HEK293 (cell line): ENCODE data around the gene C20orf204.
A peak's percentile ranks its signal among the peaks of the same experiment; 100 is the strongest.

ENCODE experiments used
- CTCF ChIA-PET: fragments of 350-600 bp; formaldehyde crosslinking; extraction: SDS; loops from one replicate; lab custom pipeline; 2021; ENCODE audit warnings: antibody characterized with exemption; lab: Yijun Ruan, JAX
- POLR2A ChIA-PET: fragments of 300-600 bp; formaldehyde crosslinking; extraction: SDS; loops from one replicate; lab custom pipeline; 2020; ENCODE audit warnings: antibody characterized with exemption, inconsistent platforms; lab: Yijun Ruan, JAX
- H3K27ac ChIP-seq: fragments of 200-500 bp; sonication (Bioruptor generic); 2 replicates; pipeline ENCODE4 v1.5.1; 2014; ENCODE audit warnings: low read depth, low read length, control low read depth, inconsistent platforms; ENCODE audit errors: extremely low read depth
- H3K36me3 ChIP-seq, 2 experiments: fragments of 200-500 bp in 1 of 2; sonication (Bioruptor generic) in 1 of 2; 1 replicate in 1 of 2; 2 replicates in 1 of 2; pipeline ENCODE4 v1.5.1; 2014 to 2017; ENCODE audit warnings: inconsistent platforms in 2 of 2, low read length in 2 of 2; ENCODE audit not compliant: control insufficient read depth in 2 of 2, insufficient read depth in 1 of 2
- H3K4me1 ChIP-seq: fragments of 200-500 bp; sonication (Bioruptor generic); 2 replicates; pipeline ENCODE4 v1.5.1; 2014; ENCODE audit warnings: mild to moderate bottlenecking, low read length, inconsistent platforms; ENCODE audit not compliant: control insufficient read depth, insufficient read depth
- H3K4me3 ChIP-seq: 2 replicates; pipeline ENCODE4 v1.5.1; 2011; ENCODE audit warnings: low read depth, mild to moderate bottlenecking, control low read depth, low read length, moderate library complexity
- H3K9me3 ChIP-seq: fragments of 200-500 bp; sonication (Bioruptor generic); 2 replicates; pipeline ENCODE4 v1.5.1; 2014; ENCODE audit warnings: low read depth, low read length, inconsistent platforms; ENCODE audit not compliant: control insufficient read depth, insufficient read depth
- GLIS1 ChIP-seq: fragments of 450-650 bp; formaldehyde crosslinking; IDR thresholded peaks from 2 replicates; pipeline ENCODE4 v1.5.1; 2016; ENCODE audit warnings: missing biosample characterization, missing genetic modification characterization
- KLF16 ChIP-seq: fragments of 450-650 bp; formaldehyde crosslinking; IDR thresholded peaks from 2 replicates; pipeline ENCODE4 v1.5.1; 2017; ENCODE audit warnings: missing biosample characterization, missing genetic modification characterization
- MYNN ChIP-seq: fragments of 450-650 bp; formaldehyde crosslinking; IDR thresholded peaks from 2 replicates; pipeline ENCODE4 v1.5.1; 2016; ENCODE audit warnings: missing biosample characterization, missing genetic modification characterization, borderline replicate concordance
- SETDB1 ChIP-seq: IDR thresholded peaks from one replicate; pipeline ENCODE4 v1.6.1; 2017; ENCODE audit warnings: mild to moderate bottlenecking, low read length, moderate library complexity, mixed read lengths; ENCODE audit not compliant: insufficient read length
- ZFP69B ChIP-seq: fragments of 450-650 bp; formaldehyde crosslinking; IDR thresholded peaks from 2 replicates; pipeline ENCODE4 v1.5.1; 2016; ENCODE audit warnings: missing biosample characterization, missing genetic modification characterization
- ZIC2 ChIP-seq: fragments of 450-650 bp; formaldehyde crosslinking; IDR thresholded peaks from 2 replicates; pipeline ENCODE4 v1.5.1; 2016; ENCODE audit warnings: missing biosample characterization, missing genetic modification characterization
- ZNF114 ChIP-seq: fragments of 450-650 bp; formaldehyde crosslinking; IDR thresholded peaks from 2 replicates; pipeline ENCODE4 v1.5.0; 2017; ENCODE audit warnings: missing biosample characterization, missing genetic modification characterization
- ZNF132 ChIP-seq: fragments of 450-650 bp; formaldehyde crosslinking; IDR thresholded peaks from 2 replicates; pipeline ENCODE4 v1.5.1; 2017; ENCODE audit warnings: missing biosample characterization, missing genetic modification characterization, borderline replicate concordance
- ZNF133 ChIP-seq: fragments of 450-650 bp; formaldehyde crosslinking; IDR thresholded peaks from 2 replicates; pipeline ENCODE4 v1.5.1; 2016; ENCODE audit warnings: missing biosample characterization, missing genetic modification characterization
- ZNF146 ChIP-seq: fragments of 450-650 bp; formaldehyde crosslinking; IDR thresholded peaks from 2 replicates; pipeline ENCODE4 v1.5.1; 2016; ENCODE audit warnings: missing biosample characterization, missing genetic modification characterization
- ZNF174 ChIP-seq: fragments of 450-650 bp; formaldehyde crosslinking; IDR thresholded peaks from 2 replicates; pipeline ENCODE4 v1.5.0; 2017; ENCODE audit warnings: missing biosample characterization, mild to moderate bottlenecking, missing genetic modification characterization
- ZNF19 ChIP-seq: fragments of 450-650 bp; formaldehyde crosslinking; IDR thresholded peaks from 2 replicates; pipeline ENCODE4; 2016; ENCODE audit warnings: missing biosample characterization, missing genetic modification characterization, low read depth
- ZNF302 ChIP-seq: fragments of 450-650 bp; formaldehyde crosslinking; IDR thresholded peaks from 2 replicates; pipeline ENCODE4 v1.5.1; 2016; ENCODE audit warnings: missing biosample characterization, missing genetic modification characterization, low read depth
- ZNF335 ChIP-seq: fragments of 450-650 bp; formaldehyde crosslinking; conservative IDR thresholded peaks from 2 replicates; pipeline ENCODE4 v1.5.1; 2016; ENCODE audit warnings: missing biosample characterization, missing genetic modification characterization
- ZNF341 ChIP-seq: fragments of 450-650 bp; formaldehyde crosslinking; IDR thresholded peaks from 2 replicates; pipeline ENCODE4; 2016; ENCODE audit warnings: low read depth, missing biosample characterization, missing genetic modification characterization
- ZNF366 ChIP-seq: fragments of 450-650 bp; formaldehyde crosslinking; conservative IDR thresholded peaks from 2 replicates; pipeline ENCODE4 v1.5.1; 2016; ENCODE audit warnings: missing biosample characterization, missing genetic modification characterization
- ZNF423 ChIP-seq: fragments of 450-650 bp; formaldehyde crosslinking; IDR thresholded peaks from 2 replicates; pipeline ENCODE4 v1.5.1; 2016; ENCODE audit warnings: missing biosample characterization, missing genetic modification characterization
- ZNF501 ChIP-seq: fragments of 450-650 bp; formaldehyde crosslinking; IDR thresholded peaks from 2 replicates; pipeline ENCODE4 v1.5.1; 2016; ENCODE audit warnings: missing biosample characterization, missing genetic modification characterization
- ZNF610 ChIP-seq: fragments of 450-650 bp; formaldehyde crosslinking; IDR thresholded peaks from 2 replicates; pipeline ENCODE4 v1.5.1; 2016; ENCODE audit warnings: missing biosample characterization, missing genetic modification characterization, borderline replicate concordance
- TF ChIP-seq, protein P1 (sequence below): fragments of 450-650 bp; formaldehyde crosslinking; IDR thresholded peaks from 2 replicates; pipeline ENCODE4 v1.5.1; 2016; ENCODE audit warnings: missing biosample characterization, missing genetic modification characterization
- TF ChIP-seq, protein P2 (sequence below): fragments of 450-650 bp; formaldehyde crosslinking; IDR thresholded peaks from 2 replicates; pipeline ENCODE4 v1.5.1; 2017; ENCODE audit warnings: missing biosample characterization, missing genetic modification characterization
- TF ChIP-seq, protein P3 (sequence below): fragments of 450-650 bp; formaldehyde crosslinking; IDR thresholded peaks from 2 replicates; pipeline ENCODE4 v1.5.1; 2016; ENCODE audit warnings: missing biosample characterization, missing genetic modification characterization
- TF ChIP-seq, protein P4 (sequence below): fragments of 450-650 bp; formaldehyde crosslinking; IDR thresholded peaks from 2 replicates; pipeline ENCODE4 v1.5.1; 2016; ENCODE audit warnings: missing biosample characterization, missing genetic modification characterization

The C20orf204 gene

DNA sequence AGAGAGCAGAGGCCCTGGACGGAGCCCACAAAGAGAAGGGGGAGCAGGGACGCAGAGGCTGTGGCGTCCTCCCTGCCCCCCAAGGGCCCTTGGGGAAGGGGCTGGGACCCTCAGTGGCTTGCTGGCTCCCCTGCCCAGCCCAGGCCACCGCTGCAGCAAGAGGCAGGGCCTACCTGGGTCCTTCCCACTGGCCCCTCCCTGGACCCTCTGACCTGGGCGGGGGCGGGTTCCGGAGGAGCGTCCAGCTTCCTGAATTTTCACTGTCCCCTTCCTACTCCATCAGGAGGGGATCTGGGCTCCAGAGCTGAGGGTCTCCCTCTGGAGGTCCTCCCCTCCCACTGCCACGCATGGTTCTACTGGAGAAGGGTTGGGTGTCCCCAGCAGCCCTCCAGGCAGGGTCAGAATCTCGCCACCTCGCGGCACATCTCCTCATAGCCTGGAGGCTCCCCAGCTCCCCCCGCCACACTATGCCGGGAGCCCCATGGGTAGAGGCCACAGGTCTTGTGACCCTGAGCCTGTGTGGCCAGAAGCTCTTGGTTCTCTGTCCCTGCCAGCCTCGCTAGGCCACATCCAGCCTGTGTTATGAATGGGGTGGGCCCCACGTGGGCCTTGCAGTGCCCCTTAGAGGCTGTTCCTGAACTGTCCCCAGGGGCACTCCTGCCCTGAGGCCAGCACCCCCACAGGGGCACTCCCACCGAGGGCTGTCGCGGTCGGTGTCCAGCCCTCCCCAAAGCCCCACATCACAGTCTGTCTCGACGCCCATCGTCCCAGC is 14.5 kb downstream of the C20orf204 start (continued):
- TF ChIP-seq, protein P1, sequence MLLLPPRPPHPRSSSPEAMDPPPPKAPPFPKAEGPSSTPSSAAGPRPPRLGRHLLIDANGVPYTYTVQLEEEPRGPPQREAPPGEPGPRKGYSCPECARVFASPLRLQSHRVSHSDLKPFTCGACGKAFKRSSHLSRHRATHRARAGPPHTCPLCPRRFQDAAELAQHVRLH (tag by site-specific recombination) = no peak
- TF ChIP-seq ZNF132 (tag by site-specific recombination) (no peak), MYNN (tag by site-specific recombination) (no peak), ZNF133 (no peak), ZNF341 (tag by site-specific recombination) (peak; percentile 83), ZNF302 (tag by site-specific recombination) (no peak), GLIS1 (tag by site-specific recombination) (peak; percentile 68), ZFP69B (tag by site-specific recombination) (peak; percentile 96), ZIC2 (peak; percentile 36; the same call in 1 of the 2 replicates), KLF16 (tag by site-specific recombination) (no peak), ZNF146 (tag by site-specific recombination) (no peak), ZNF19 (tag by site-specific recombination) (no peak), ZNF610 (no peak; the same call in 1 of the 2 replicates), ZNF366 (tag by site-specific recombination) (no peak), ZNF423 (peak; percentile 19; the same call in 1 of the 2 replicates), ZNF501 (tag by site-specific recombination) (no peak), ZNF335 (tag by site-specific recombination) (peak; percentile 58)
- TF ChIP-seq, protein P2, sequence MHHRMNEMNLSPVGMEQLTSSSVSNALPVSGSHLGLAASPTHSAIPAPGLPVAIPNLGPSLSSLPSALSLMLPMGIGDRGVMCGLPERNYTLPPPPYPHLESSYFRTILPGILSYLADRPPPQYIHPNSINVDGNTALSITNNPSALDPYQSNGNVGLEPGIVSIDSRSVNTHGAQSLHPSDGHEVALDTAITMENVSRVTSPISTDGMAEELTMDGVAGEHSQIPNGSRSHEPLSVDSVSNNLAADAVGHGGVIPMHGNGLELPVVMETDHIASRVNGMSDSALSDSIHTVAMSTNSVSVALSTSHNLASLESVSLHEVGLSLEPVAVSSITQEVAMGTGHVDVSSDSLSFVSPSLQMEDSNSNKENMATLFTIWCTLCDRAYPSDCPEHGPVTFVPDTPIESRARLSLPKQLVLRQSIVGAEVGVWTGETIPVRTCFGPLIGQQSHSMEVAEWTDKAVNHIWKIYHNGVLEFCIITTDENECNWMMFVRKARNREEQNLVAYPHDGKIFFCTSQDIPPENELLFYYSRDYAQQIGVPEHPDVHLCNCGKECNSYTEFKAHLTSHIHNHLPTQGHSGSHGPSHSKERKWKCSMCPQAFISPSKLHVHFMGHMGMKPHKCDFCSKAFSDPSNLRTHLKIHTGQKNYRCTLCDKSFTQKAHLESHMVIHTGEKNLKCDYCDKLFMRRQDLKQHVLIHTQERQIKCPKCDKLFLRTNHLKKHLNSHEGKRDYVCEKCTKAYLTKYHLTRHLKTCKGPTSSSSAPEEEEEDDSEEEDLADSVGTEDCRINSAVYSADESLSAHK (tag by site-specific recombination) = no peak
- TF ChIP-seq, protein P3, sequence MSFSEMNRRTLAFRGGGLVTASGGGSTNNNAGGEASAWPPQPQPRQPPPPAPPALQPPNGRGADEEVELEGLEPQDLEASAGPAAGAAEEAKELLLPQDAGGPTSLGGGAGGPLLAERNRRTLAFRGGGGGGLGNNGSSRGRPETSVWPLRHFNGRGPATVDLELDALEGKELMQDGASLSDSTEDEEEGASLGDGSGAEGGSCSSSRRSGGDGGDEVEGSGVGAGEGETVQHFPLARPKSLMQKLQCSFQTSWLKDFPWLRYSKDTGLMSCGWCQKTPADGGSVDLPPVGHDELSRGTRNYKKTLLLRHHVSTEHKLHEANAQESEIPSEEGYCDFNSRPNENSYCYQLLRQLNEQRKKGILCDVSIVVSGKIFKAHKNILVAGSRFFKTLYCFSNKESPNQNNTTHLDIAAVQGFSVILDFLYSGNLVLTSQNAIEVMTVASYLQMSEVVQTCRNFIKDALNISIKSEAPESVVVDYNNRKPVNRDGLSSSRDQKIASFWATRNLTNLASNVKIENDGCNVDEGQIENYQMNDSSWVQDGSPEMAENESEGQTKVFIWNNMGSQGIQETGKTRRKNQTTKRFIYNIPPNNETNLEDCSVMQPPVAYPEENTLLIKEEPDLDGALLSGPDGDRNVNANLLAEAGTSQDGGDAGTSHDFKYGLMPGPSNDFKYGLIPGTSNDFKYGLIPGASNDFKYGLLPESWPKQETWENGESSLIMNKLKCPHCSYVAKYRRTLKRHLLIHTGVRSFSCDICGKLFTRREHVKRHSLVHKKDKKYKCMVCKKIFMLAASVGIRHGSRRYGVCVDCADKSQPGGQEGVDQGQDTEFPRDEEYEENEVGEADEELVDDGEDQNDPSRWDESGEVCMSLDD (tag by site-specific recombination) = peak; percentile 24; the same call in 1 of the 2 replicates

DNA sequence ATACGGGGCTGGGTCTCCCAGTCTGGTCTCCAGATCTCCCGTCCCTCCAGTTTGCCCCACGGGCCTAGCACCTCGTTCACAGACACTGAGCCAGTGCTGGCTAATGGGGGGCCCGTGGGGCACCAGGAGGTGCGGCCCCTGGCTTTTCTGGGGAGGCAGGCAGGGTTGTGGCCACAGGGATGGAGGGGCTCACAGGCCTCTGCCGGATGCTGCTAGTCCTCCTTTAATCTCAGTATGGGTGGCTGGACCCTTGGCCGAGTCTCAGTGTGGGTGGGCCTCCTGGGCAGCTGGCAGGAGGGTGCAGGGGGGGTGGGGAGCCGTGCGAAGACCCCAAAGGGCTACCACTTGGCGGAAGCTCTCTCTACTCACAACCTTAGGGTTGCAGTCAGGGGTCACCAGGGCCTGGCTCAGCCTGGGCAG is 15.1 kb downstream of the C20orf204 start:
- CTCF ChIA-PET = no interaction called here
- H3K36me3 ChIP-seq = peaks cover 0 to 5% of the 10 kb centered on the region in 2 experiments; a peak in 1 of 3 replicates
- H3K9me3 ChIP-seq = no peaks in the 10 kb centered on the region
- no peak overlapping the region for H3K4me3 ChIP-seq
- POLR2A ChIA-PET = interaction anchor here (0.7 kb wide), 1 partner anchor 12 kb away, joined by 3 read pairs; no protein-coding TSS in a partner anchor
- H3K4me1 ChIP-seq = peaks cover 6% of the 10 kb centered on the region
- no peak overlapping the region for H3K27ac ChIP-seq
- TF ChIP-seq SETDB1 (no peak), ZNF114 (tag by site-specific recombination) (no peak), ZNF174 (tag by site-specific recombination) (no peak)
- TF ChIP-seq, protein P3 (tag by site-specific recombination) = 0 out of 2 replicates have a peak, but pooled peaks have one; percentile 2
- TF ChIP-seq, protein P4, sequence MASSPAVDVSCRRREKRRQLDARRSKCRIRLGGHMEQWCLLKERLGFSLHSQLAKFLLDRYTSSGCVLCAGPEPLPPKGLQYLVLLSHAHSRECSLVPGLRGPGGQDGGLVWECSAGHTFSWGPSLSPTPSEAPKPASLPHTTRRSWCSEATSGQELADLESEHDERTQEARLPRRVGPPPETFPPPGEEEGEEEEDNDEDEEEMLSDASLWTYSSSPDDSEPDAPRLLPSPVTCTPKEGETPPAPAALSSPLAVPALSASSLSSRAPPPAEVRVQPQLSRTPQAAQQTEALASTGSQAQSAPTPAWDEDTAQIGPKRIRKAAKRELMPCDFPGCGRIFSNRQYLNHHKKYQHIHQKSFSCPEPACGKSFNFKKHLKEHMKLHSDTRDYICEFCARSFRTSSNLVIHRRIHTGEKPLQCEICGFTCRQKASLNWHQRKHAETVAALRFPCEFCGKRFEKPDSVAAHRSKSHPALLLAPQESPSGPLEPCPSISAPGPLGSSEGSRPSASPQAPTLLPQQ (tag by site-specific recombination) = peak; percentile 22; the same call in 1 of the 2 replicates
